ENCODE measurements around the gene MYBPH.

MYBPH gene

DNA sequence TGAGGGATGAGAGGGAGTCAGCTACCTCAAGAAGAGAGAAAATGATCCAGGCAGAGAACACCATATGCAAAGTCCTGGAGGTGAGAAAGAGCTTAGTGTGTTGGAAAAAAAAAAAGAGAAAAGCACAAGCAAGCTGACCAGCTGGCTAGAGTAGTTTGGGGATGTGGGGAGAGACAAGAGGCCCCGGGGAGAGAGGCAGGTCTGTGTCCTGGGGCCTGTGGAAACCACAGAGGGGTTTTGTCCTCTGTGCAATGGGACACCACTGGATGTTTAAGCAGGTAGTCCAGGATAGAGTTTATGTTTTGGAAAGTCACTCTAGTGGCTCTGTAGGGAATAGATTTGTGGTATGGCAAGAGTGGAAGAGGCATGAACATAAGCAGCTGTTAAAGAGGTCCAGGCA lies 25.3 kb upstream of the MYBPH start:
- no peak for DNase-seq (ENCODE audit: low spot score)

DNA sequence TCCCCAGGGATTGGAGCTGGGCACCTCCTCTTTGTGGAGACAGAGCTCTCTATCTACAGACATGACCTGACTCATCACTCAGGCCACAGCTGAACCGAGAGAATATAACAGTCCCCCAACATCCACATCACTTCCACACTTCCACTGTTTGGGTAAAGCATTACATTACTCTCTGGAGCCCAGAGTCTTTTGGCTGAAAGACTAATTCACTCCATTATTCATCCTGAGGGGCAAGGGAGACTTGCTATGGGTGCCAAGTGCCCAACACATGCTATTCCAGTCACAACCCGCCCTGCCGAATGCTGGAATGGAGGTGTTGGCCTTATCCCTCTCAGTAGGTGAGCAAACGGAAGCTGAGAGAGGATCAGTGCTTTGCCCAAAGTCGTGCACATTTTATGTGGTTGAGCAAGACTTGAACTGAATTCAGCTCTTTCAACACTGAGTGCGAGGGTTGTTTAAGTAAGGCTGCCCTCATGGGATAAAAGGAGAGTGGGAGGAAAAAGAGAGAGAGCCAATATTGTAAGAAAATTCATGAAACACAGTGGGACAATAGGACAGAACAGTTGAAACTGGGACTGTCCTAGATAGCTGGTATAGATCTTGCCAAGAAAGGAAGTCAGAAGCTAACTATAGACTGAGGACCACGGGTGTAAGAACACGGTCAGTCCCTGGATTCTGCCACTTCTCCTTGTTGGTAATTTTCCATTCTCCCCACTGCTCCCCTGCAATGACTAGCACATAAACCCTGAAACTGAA lies 24.4 kb upstream of the MYBPH start:
- no peak for DNase-seq (ENCODE audit: low spot score)

DNA sequence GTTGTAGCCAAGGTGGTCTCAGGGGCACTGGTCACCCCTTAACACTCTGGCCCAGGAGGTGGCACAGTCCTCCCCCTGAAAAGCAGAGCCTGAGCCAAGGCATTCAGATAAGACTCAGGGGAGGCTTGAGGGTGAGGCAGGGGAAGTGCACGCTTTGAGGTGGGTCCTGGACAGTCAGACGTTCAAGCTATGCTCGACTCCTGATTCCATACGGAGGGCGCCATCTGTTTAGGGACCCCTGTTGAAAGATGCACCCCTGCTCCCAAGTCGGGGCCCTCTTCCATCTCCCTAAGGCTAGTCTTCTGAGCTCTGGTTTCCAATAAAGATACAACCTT lies 23.8 kb upstream of the MYBPH start:
- no peak for DNase-seq (ENCODE audit: low spot score)

- no peak for DNase-seq (ENCODE audit: low spot score)
These were observed 23.4 kb upstream of the MYBPH start for GRCh38 chr1:203199002-203199401.

DNA sequence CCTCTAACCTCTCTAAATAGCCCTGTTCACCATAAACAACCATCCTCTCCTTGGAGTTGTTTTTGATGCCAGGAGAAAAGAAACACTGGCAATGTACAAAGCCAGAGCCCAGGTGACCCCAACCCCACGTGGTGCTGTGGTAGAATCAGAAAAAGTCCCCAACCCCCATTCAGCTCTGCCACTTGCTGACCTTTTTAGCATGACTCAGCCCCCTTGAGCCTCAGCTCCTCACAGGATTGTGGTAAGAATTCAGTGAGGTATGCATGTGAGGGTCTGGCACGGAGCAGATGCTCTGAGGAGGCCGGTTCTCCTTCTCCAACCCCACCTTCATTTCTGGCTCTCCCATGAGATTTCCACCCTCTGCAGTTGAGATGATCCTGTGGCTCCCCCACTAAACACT lies 22.0 kb upstream of the MYBPH start:
- no peak for DNase-seq (ENCODE audit: low spot score)

DNA sequence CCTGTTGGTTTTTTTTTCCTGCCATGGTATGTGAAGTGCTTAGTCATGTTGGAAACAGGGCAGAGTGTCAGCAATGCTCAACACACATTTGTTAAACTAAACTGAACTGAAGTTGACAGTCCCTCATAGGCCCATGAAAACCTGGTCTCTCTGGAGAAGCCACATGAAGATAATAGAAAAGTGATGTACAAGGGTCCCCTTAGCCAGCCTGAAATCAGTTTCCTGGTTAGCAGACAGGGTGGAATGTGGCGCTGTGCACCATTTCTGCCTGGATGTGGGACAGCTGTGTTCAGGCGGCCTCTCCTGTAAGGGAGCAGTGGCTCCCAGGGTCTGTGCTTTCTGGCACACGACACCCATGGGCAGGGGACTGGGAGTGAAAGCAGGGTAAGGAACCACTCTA lies 20.7 kb upstream of the MYBPH start:
- no peak for DNase-seq (ENCODE audit: low spot score)

DNA sequence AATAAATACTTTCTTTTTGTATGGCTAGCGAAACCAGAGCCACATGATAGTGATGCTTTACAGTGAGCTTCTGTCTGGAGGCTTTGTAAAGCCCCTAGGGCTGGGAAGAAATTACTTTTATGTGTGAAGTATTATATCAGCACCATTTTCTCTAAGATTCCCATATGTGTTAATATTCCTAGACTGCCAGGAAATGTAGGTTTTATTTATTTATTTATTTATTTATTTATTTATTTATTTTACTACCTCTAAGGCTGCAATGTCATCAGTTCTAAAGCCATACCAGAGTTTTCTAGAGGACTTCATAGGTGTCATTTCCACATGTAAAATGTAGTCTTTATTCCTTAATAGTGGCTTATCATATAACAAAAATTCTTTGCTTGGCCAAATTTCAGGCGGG lies 15.3 kb upstream of the MYBPH start:
- DNase-seq (ENCODE audit: low spot score), result no peak

GRCh38 chr1:203189951-203190352 lies 14.3 kb upstream of the MYBPH start:
- DNase-seq (ENCODE audit: low spot score), result no peak

DNA sequence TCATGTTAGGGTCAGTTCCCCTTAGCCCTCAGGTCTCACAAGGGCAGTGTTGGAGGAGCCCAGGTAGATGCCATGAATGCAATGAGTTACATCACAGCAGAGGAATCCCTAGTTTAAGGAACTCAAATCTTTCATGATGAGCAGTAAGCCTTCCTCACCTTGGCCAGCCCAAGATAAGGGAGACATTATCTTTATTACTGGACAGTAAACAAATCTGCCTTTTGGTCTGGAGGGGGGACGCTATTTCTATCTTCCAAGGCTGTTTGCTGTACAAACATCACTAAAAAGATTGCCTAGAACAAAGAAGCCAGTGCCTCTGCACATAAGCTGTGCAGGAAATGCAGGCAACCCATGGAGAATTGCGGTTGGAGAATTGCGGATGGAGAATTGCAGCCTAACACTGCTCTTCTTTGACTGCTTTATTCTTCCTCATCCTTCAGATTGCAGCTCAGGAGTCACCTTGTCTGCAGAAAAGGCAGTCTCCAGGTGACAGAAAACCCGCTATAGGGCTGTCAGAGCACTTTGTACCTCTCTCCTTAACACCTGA lies 13.1 kb upstream of the MYBPH start:
- no peak for DNase-seq (ENCODE audit: low spot score)

GRCh38 chr1:203187689-203188264 lies 12.2 kb upstream of the MYBPH start:
- DNase-seq (ENCODE audit: low spot score), result no peak

GRCh38 chr1:203187304-203187685 lies 11.7 kb upstream of the MYBPH start:
- no peak for DNase-seq (ENCODE audit: low spot score)

DNA sequence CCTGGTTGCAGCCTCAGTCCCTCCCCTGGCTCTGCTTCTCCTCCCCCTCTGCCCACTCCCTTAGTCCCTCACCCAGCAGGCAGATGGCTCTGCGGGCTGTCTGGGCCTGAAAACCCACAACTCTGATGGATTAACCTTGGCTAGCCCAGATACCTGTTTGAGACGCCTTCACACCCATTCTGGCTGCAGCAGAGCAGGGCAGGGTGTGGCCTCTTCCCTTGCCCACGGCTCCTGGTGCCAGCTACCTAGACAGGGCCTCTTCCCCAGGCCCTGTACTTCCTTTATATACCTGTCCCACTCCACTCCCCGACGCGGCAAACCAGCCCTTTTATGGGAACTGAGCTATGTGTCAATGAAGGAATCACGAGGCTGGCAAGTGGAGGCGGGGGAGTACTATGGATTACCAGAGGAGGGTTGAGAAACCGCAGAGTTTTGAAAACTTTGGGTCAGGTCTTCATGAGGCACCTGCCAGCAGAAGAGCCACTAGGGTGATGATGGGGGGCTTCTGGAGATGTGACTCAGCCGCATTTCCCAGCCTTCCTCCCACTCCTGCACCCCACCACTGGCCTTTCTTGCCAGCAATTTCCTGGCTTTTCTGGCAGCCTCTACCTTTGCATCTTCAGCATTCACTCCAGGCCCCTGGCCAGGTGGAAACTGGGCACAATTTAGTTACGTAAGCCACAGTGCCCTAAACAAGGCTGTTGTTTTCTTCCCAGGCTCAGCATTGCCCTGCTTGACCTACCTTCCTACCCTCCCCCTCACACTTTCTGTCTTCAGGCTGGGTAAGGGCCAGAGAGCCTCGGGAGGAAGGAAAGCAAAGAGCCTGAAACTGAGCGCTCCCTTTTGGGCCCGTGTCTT lies 11.0 kb upstream of the MYBPH start, which contains the start of gene CHI3L1:
Gene CHI3L1 (minus strand): TSS at position 259 of the 858 bp plus-strand sequence. CDS start 81 bp downstream, at position 178.
- DNase-seq (ENCODE audit: low spot score), result peak; percentile 42

GRCh38 chr1:203186091-203186445 lies 10.4 kb upstream of the MYBPH start:
- DNase-seq (ENCODE audit: low spot score), result no peak

DNA sequence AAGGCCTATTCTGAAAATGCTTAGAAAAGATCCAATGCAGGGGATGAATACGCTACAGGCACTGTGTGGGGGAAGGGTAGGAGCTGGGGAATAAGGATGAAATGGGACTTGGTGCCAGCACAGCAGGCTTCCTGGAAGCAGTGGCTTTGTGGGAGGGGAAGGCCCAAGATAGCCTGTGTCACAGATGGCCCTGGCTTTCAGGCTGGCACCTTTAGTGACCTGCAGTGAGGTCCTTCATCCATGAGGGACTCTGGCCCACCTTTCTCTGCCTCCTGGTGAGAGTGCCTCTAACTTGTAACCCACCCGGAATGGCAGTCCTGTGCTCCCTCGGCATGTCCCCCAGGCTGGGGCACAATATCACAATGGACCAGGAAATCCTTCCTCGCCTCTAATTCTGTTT lies 10.0 kb upstream of the MYBPH start:
- DNase-seq (ENCODE audit: low spot score), result no peak

GRCh38 chr1:203185061-203185461 lies 9.4 kb upstream of the MYBPH start:
- DNase-seq (ENCODE audit: low spot score), result no peak

DNA sequence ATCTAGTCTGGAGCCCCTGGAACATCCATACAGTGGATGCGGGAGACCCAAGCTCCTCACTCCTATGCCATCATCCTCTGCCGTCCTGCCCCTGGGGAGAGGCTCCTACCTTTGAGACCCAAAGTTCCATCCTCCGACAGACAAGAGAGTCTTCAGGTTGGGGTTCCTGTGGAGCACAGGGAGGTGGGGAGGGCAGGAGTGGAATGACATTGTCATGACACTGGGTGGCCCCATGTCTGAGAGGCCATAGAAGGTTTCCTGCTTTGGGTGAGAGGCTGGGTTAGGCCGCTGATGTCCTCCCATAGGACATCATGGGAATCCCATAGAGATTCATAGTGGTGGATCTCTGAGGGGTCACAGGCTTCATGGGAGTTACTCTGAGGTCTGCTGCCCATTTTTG lies 8.8 kb upstream of the MYBPH start:
- no peak for DNase-seq (ENCODE audit: low spot score)

- DNase-seq (ENCODE audit: low spot score), result no peak
These were observed 8.2 kb upstream of the MYBPH start for GRCh38 chr1:203183828-203184227.

GRCh38 chr1:203182387-203182953 lies 6.8 kb upstream of the MYBPH start:
- no peak for DNase-seq (ENCODE audit: low spot score)

- DNase-seq (ENCODE audit: low spot score), result no peak
These were observed 6.2 kb upstream of the MYBPH start for GRCh38 chr1:203181586-203182386.

GRCh38 chr1:203180611-203181330 lies 5.1 kb upstream of the MYBPH start:
- no peak for DNase-seq (ENCODE audit: low spot score)

GRCh38 chr1:203179667-203180005 lies 4.0 kb upstream of the MYBPH start:
- DNase-seq (ENCODE audit: low spot score), result no peak
